Measurements from ENCODE around the gene SOX18. TPM values are rescaled to one million over a fixed set of nuclear protein-coding genes. Genes with fewer than 3 reads are reported as not detected.

SOX18 gene
- total and polyA plus RNA-seq, 2 of the 13 experiments (the other 11 are each of a cell fraction or from before 2014, with no cell fraction given), result 1.6 to 1.9 TPM

DNA sequence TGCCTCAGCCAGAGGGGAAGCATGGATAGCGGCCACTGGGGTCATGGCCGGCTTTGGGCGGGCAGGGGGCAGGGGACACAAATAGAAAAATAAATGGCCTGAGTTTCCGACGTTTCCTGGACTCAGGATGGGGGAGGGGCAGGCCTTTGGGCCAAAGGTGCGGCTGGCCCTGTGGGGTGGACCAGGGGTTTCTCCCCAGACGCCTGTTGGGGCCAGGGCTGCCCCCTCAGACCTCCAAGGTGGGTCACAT, 7.1 kb upstream of the SOX18 start:
- in situ Hi-C loops (cut with HindIII; ENCODE audit: extremely low pct_ligation_motif_present, low pct_unique_long_range_greater_than_20kb), result loop anchor here (5.0 kb wide), 1 partner anchor 79 kb away; the partner anchor contains the start of gene SAMD10
- ChIA-PET CTCF (ENCODE audit: low intra/inter-chr PET ratio, low total read pairs) (interaction anchor here (3.7 kb wide), 1 partner anchor 76 kb away, joined by 33 read pairs; the partner anchor contains the start of genes PRPF6 and SAMD10), POLR2A (interaction anchor here (1.2 to 9.4 kb wide), 5 partner anchors 9 to 430 kb away, joined by 3 to 252 read pairs (median 12); partner anchors contain the start of genes C20orf204, GMEB2, PRPF6 and SAMD10)
- peak overlapping the region; percentile 77 for H3K27ac ChIP-seq (ENCODE audit: extremely low read length, insufficient read depth, low read length)
- BruUV-seq (replicated peaks), result no TSS peak
- WGBS (ENCODE audit: low lambda C conversion rate), result 2% methylated on average over 7 of the region's 7 CpGs
- H3K4me2 ChIP-seq (ENCODE audit: low read depth, low read length), result peak overlapping the region; percentile 87
- no peaks in the 10 kb centered on the region for H4K20me1 ChIP-seq (ENCODE audit: insufficient read depth, low read length)
- no peak overlapping the region for H2AFZ ChIP-seq (ENCODE audit: low read length)
- peak overlapping the region; percentile 40 to 69 (median 42) for H3K4me3 ChIP-seq (replicated peaks in 1 of 3; ENCODE audit: insufficient read depth in 1 of 3, low read depth in 2 of 3, low read length in 3 of 3)
- no peaks in the 10 kb centered on the region for H3K79me2 ChIP-seq (ENCODE audit: insufficient read depth, low read length)
- no peaks in the 10 kb centered on the region for H3K9me3 ChIP-seq (ENCODE audit: low read length)
- ATAC-seq (peak; percentile 0), FAIRE-seq (no peak), DNase-seq (ENCODE audit: low spot score) (peak; percentile 80)
- no peaks in the 10 kb centered on the region for H3K27me3 ChIP-seq (ENCODE audit: control insufficient read depth in 1 of 2, insufficient read depth in 2 of 2, low read length in 2 of 2)
- H3K9ac ChIP-seq (ENCODE audit: insufficient read depth, low read depth, low read length), result peak overlapping the region; percentile 72
- no peaks in the 10 kb centered on the region for H3K36me3 ChIP-seq (replicated peaks in 1 of 2; ENCODE audit: control insufficient read depth in 1 of 2, insufficient read depth in 2 of 2, low read length in 2 of 2)
- peaks cover 80% of the 10 kb centered on the region for H3K4me1 ChIP-seq (ENCODE audit: insufficient read depth, low read length)
- intact Hi-C loops (cut with micrococcal nuclease; ENCODE audit: unreplicated experiment), result loop anchor here (2.0 kb wide), 1 partner anchor 20 kb away; the partner anchor contains the start of gene C20orf204
- no peak for TF ChIP-seq KDM1A (CRISPR knock-in tag; IDR thresholded peaks at IDR 0.05)
- no peak; the same call in 1 of the 2 replicates for TF ChIP-seq ZNF746 (CRISPR knock-in tag; IDR thresholded peaks at IDR 0.05)
- no peak for TF ChIP-seq RCOR2 (CRISPR knock-in tag; IDR thresholded peaks at IDR 0.05)
- no peak for TF ChIP-seq EHMT2 (IDR thresholded peaks at IDR 0.05; ENCODE audit: borderline replicate concordance, low read depth, low read length)
- 0 out of 2 replicates have a peak, but pooled peaks have one; percentile 30 for TF ChIP-seq THAP11 (CRISPR knock-in tag; IDR thresholded peaks at IDR 0.05)
- TF ChIP-seq, protein P1, sequence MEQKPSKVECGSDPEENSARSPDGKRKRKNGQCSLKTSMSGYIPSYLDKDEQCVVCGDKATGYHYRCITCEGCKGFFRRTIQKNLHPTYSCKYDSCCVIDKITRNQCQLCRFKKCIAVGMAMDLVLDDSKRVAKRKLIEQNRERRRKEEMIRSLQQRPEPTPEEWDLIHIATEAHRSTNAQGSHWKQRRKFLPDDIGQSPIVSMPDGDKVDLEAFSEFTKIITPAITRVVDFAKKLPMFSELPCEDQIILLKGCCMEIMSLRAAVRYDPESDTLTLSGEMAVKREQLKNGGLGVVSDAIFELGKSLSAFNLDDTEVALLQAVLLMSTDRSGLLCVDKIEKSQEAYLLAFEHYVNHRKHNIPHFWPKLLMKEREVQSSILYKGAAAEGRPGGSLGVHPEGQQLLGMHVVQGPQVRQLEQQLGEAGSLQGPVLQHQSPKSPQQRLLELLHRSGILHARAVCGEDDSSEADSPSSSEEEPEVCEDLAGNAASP (CRISPR knock-in tag; IDR thresholded peaks at IDR 0.05; ENCODE audit: borderline replicate concordance), result peak; percentile 76; the same call in 1 of the 2 replicates
- TF ChIP-seq ZNF790 (CRISPR knock-in tag; IDR thresholded peaks at IDR 0.05; ENCODE audit: borderline replicate concordance), result peak; percentile 7; the same call in 1 of the 2 replicates
- TF ChIP-seq HOXA5 (CRISPR knock-in tag; IDR thresholded peaks at IDR 0.05), result no peak; the same call in 1 of the 2 replicates
- no peak for TF ChIP-seq ZNF367 (CRISPR knock-in tag; IDR thresholded peaks at IDR 0.05; ENCODE audit: borderline replicate concordance)
- no peak for TF ChIP-seq ERF (CRISPR knock-in tag; IDR thresholded peaks at IDR 0.05)
- TF ChIP-seq, protein P2, sequence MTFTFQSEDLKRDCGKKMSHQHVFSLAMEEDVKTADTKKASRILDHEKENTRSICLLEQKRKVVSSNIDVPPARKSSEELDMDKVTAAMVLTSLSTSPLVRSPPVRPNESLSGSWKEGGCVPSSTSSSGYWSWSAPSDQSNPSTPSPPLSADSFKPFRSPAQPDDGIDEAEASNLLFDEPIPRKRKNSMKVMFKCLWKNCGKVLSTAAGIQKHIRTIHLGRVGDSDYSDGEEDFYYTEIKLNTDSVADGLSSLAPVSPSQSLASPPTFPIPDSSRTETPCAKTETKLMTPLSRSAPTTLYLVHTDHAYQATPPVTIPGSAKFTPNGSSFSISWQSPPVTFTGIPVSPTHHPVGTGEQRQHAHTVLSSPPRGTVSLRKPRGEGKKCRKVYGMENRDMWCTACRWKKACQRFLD (CRISPR knock-in tag; IDR thresholded peaks at IDR 0.05; ENCODE audit: borderline replicate concordance), result no peak
- TF ChIP-seq ZNF274 (CRISPR knock-in tag; IDR thresholded peaks at IDR 0.05), result no peak
- no peak for TF ChIP-seq ZNF460 (CRISPR knock-in tag; IDR thresholded peaks at IDR 0.05; ENCODE audit: borderline replicate concordance)
- TF ChIP-seq MEF2D (CRISPR knock-in tag; IDR thresholded peaks at IDR 0.05), result peak; percentile 92; the same call in 1 of the 2 replicates
- TF ChIP-seq ZNF282 (IDR thresholded peaks at IDR 0.05; ENCODE audit: partially characterized antibody), result no peak
- no peak; the same call in 1 of the 2 replicates for TF ChIP-seq MTF2 (CRISPR knock-in tag; IDR thresholded peaks at IDR 0.05; ENCODE audit: borderline replicate concordance)
- no peak for TF ChIP-seq ZNF232 (CRISPR knock-in tag; IDR thresholded peaks at IDR 0.05; ENCODE audit: borderline replicate concordance)
- no peak for TF ChIP-seq ZNF747 (CRISPR knock-in tag; IDR thresholded peaks at IDR 0.05; ENCODE audit: borderline replicate concordance)
- no peak for TF ChIP-seq NR2F2 (IDR thresholded peaks at IDR 0.05; ENCODE audit: borderline replicate concordance, low read depth)
- TF ChIP-seq, protein P3, sequence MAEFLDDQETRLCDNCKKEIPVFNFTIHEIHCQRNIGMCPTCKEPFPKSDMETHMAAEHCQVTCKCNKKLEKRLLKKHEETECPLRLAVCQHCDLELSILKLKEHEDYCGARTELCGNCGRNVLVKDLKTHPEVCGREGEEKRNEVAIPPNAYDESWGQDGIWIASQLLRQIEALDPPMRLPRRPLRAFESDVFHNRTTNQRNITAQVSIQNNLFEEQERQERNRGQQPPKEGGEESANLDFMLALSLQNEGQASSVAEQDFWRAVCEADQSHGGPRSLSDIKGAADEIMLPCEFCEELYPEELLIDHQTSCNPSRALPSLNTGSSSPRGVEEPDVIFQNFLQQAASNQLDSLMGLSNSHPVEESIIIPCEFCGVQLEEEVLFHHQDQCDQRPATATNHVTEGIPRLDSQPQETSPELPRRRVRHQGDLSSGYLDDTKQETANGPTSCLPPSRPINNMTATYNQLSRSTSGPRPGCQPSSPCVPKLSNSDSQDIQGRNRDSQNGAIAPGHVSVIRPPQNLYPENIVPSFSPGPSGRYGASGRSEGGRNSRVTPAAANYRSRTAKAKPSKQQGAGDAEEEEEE (CRISPR knock-in tag; IDR thresholded peaks at IDR 0.05; ENCODE audit: borderline replicate concordance), result 0 out of 2 replicates have a peak, but pooled peaks have one; percentile 5
- no peak for TF ChIP-seq ZNF224 (CRISPR knock-in tag; IDR thresholded peaks at IDR 0.05)
- TF ChIP-seq ZNF652 (CRISPR knock-in tag; IDR thresholded peaks at IDR 0.05; ENCODE audit: borderline replicate concordance, low read depth), result no peak

All from HepG2 (cell line).